ENCODE results near the gene ACOD1. TPM values are rescaled to one million over a fixed set of nuclear protein-coding genes. Genes with fewer than 3 reads are reported as not detected.

Gene ACOD1
- total and polyA plus RNA-seq, 8 donors, result 1.6 TPM; not detected in 7

DNA sequence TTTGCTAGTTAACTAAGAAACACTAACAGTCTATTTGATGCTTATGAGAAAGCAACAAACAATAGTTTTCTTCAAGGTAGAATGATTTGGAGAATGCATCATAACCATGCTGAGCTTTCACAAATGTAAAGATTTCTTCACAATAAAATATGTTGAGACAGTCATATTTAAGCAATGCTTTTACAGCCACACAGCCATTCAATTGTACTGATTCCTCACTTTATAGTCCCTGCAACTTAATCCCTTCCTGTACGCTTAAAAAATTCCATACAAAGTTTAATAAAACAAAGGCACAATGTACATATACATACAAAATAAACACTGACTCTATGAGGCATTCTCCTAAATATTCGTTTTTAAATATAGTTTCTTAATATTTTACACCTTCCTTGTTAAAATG lies 4.7 kb upstream of the ACOD1 start:
- H3K9me3 ChIP-seq, result peaks cover 0 to 3% of the 10 kb centered on the region in 2 donors
- no peak overlapping the region for H3K27ac ChIP-seq
- TF ChIP-seq, protein P1, sequence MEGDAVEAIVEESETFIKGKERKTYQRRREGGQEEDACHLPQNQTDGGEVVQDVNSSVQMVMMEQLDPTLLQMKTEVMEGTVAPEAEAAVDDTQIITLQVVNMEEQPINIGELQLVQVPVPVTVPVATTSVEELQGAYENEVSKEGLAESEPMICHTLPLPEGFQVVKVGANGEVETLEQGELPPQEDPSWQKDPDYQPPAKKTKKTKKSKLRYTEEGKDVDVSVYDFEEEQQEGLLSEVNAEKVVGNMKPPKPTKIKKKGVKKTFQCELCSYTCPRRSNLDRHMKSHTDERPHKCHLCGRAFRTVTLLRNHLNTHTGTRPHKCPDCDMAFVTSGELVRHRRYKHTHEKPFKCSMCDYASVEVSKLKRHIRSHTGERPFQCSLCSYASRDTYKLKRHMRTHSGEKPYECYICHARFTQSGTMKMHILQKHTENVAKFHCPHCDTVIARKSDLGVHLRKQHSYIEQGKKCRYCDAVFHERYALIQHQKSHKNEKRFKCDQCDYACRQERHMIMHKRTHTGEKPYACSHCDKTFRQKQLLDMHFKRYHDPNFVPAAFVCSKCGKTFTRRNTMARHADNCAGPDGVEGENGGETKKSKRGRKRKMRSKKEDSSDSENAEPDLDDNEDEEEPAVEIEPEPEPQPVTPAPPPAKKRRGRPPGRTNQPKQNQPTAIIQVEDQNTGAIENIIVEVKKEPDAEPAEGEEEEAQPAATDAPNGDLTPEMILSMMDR (IDR thresholded peaks at IDR 0.05), result no peak
- DNase-seq (no peak), ATAC-seq (no peak)
- H3K36me3 ChIP-seq, result no peaks in the 10 kb centered on the region
- peaks cover 0 to 25% of the 10 kb centered on the region in 2 donors for H3K4me1 ChIP-seq
- no peak overlapping the region for H3K4me3 ChIP-seq
- H3K27me3 ChIP-seq, result no peaks in the 10 kb centered on the region
- intact Hi-C loops (cut with DNase I), result no loop called here

DNA sequence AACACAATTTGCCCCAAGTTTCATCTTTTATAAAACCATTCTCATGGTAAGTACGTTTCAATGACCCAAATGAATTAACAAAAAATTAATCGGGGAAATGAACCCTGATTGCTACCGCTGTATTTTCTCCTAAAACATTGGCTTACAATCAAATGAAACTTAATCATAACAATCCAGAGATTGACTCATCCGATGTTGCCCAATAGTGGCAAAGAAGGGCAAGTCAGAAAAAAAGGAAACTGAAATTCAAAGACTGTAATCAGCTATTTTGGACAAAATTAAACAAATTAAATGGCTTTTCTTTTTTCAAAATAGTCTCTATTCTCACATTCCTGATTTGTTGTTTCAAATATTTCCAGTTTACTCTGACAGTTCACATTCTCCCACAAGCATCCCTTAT lies 3.9 kb upstream of the ACOD1 start:
- no peak for ATAC-seq
- intact Hi-C loops (cut with DNase I), result no loop called here
- TF ChIP-seq, protein P1 (IDR thresholded peaks at IDR 0.05), result no peak
- Histone ChIP-seq H3K9me3 (peaks cover 0 to 3% of the 10 kb centered on the region in 2 donors), H3K4me3 (no peak overlapping the region), H3K4me1 (peaks cover 0 to 19% of the 10 kb centered on the region in 2 donors), H3K27ac (peak overlapping the region; percentile 20 to 53), H3K36me3 (no peaks in the 10 kb centered on the region), H3K27me3 (no peaks in the 10 kb centered on the region)
- DNase-seq, result no peak

DNA sequence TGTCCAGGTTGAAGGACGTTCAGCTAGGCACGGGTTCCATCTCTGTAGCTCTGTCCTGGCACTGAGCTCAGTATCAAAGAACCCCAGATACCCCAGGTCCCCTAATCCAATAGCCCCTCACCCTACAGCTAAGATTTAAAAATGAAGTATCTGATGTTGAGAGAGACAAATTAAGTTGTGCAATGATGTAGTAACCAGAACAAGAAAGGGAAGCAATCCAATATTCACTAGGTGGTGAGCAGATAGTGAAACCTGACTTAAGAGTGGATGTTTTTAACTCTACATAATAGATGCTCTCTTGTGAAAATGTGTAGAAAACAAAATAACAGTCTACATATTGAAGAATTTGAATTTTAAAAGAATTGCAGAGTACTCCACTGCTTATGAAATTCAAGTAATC lies 1.8 kb downstream of the ACOD1 start:
- TF ChIP-seq, protein P1 (IDR thresholded peaks at IDR 0.05), result no peak
- ATAC-seq (no peak), DNase-seq (no peak)
- H3K36me3 ChIP-seq, result no peaks in the 10 kb centered on the region
- H3K9me3 ChIP-seq, result peaks cover 0 to 3% of the 10 kb centered on the region in 2 donors
- no peaks in the 10 kb centered on the region for H3K27me3 ChIP-seq
- intact Hi-C loops (cut with DNase I), result no loop called here
- no peak overlapping the region for H3K4me3 ChIP-seq
- no peak overlapping the region for H3K27ac ChIP-seq
- peaks cover 0 to 5% of the 10 kb centered on the region in 2 donors for H3K4me1 ChIP-seq

DNA sequence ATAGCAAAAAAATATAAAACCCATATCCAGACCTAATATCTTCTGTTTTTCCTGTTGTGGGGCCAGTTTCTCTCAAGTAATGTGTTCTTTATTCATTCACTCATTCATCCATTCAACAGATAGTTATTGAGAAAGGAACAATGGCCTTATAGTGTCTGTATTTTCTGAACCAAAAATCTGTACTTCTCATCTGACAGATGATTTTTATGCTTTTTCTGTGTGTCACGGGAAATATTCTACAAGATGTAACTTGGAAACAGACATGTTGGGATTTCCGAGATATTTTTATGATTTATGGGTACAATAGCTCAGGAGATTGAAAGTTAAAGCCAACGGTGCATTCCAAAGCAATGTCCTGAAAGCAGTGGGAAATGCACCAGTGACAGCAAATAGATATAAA lies 5.7 kb downstream of the ACOD1 start:
- ATAC-seq, result no peak
- intact Hi-C loops (cut with DNase I), result no loop called here
- Histone ChIP-seq H3K27me3 (no peaks in the 10 kb centered on the region), H3K36me3 (no peaks in the 10 kb centered on the region), H3K4me3 (no peak overlapping the region), H3K4me1 (no peaks in the 10 kb centered on the region), H3K27ac (no peak overlapping the region), H3K9me3 (no peaks in the 10 kb centered on the region)
- TF ChIP-seq, protein P1 (IDR thresholded peaks at IDR 0.05), result no peak
- DNase-seq, result no peak

DNA sequence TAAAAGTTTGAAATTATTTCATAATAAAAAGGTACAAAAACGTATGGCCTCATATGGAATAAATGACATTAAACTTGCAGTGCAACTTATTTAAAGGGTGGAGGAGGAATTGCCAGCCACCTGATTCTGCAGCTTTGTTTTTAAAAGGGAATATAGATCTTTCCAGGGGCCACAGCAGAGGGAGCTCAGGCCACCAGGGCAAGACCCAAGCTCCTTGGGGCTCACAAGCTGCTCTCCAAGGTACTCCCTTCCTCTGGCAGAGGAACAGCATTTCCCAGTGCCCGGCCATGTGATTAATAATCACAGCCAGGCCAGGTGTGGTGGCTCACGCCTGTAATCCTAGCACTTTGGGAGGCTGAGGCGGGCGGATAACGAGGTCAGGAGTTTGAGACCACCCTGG lies 6.2 kb downstream of the ACOD1 start:
- no peak for DNase-seq
- TF ChIP-seq, protein P1 (IDR thresholded peaks at IDR 0.05), result no peak
- no peaks in the 10 kb centered on the region for H3K4me1 ChIP-seq
- peaks cover 0 to 4% of the 10 kb centered on the region in 2 donors for H3K9me3 ChIP-seq
- H3K4me3 ChIP-seq, result no peak overlapping the region
- no peak for ATAC-seq
- no peaks in the 10 kb centered on the region for H3K27me3 ChIP-seq
- intact Hi-C loops (cut with DNase I), result no loop called here
- no peak overlapping the region for H3K27ac ChIP-seq
- no peaks in the 10 kb centered on the region for H3K36me3 ChIP-seq
